ENCODE measurements around the gene RPAP2.
"Not testable (repeated sequence)": the region's sequence is repeated elsewhere in the genome, so short reads cannot be mapped to it uniquely, and the experiment has no call there.

RPAP2 gene

GRCh38 chr1:92323473-92324453 lies 24.9 kb downstream of the RPAP2 start:
- DNase-seq (ENCODE audit: low read depth): no peak

- no peak for DNase-seq (ENCODE audit: low read depth)
Measured at GRCh38 chr1:92324784-92325183, 25.9 kb downstream of the RPAP2 start.

GRCh38 chr1:92326681-92327080 lies 27.8 kb downstream of the RPAP2 start:
- DNase-seq (ENCODE audit: low read depth): no peak

DNA sequence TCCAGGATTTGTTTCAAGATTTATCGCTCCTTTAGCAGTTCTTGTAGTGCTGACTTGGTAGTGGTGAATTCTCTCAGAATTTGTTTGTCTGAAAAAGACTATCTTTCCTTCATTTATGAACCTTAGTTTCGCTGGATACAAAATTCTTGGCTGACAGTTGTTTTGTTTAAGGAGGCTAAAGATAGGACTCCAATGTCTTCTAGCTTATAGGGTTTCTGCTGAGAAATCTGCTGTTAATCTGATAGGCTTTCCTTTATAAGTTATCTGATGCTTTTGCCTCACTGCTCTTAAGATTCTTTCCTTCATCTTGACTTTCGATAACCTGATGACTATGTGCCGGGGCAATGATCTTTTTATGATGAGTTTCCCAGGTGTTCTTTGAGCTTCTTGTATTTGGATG lies 28.9 kb downstream of the RPAP2 start:
- DNase-seq (ENCODE audit: low read depth): no peak

- no peak for DNase-seq (ENCODE audit: low read depth)
Measured at GRCh38 chr1:92329347-92330129, 30.7 kb downstream of the RPAP2 start.

- DNase-seq (ENCODE audit: low read depth): no peak
Measured at GRCh38 chr1:92333668-92334067, 34.8 kb downstream of the RPAP2 start.

DNA sequence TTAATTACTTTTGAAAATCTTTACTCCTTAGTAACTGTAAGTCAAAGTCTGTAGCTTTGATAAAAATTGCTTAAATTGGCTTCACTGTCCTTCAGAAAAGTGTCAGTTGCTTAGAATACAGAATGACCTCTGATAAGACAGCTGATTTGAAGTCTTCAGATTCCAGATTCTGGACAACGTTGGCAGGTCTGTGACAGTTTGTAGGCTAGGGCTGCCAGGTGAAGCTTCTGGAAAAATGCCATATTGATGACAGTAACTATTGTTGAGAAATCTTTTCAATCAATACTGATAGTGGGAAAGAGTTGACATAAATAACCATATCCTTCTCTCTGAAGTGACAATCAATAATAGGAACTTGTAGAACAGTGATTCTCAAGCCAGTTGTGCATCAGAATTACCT lies 41.3 kb downstream of the RPAP2 start:
- no peak for DNase-seq (ENCODE audit: low read depth)

DNA sequence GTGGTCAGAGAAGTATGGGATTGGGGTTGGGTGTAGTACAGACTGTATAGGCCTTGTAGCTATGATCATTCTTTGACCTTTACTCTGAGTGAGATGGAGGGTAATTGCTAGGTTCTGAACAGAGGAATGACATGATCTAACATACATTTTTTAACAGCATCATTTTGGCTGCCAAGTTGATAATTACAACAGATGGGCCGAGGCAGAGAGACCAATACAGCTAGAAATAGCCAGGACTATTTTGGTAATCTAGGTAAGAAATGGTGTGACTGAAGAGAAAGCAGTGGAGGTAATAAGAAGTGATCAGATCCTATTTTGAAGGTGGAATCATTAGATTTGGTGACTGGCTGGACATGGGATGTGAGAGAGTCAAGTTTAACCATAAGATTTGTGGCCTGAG lies 43.5 kb downstream of the RPAP2 start:
- DNase-seq (ENCODE audit: low read depth): no peak

DNA sequence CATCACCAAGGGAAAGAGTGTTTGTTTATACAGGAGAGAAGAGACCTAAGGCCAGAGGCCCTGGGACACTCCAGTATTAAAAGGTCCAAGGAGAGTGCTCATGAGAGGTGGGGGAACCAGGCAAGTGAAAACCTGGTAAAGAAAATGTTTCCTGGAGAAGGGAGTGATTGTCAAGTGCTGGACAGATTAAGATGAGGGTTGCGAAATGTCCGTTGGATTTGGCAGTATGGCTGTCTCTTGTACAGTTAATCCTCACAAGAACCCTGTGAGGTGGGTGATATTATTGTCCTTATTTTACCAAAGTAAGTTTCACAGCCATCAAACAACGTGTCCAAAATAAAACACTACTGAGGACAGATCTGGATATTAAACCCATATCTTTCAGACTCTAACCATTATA lies 44.2 kb downstream of the RPAP2 start:
- no peak for DNase-seq (ENCODE audit: low read depth)

DNA sequence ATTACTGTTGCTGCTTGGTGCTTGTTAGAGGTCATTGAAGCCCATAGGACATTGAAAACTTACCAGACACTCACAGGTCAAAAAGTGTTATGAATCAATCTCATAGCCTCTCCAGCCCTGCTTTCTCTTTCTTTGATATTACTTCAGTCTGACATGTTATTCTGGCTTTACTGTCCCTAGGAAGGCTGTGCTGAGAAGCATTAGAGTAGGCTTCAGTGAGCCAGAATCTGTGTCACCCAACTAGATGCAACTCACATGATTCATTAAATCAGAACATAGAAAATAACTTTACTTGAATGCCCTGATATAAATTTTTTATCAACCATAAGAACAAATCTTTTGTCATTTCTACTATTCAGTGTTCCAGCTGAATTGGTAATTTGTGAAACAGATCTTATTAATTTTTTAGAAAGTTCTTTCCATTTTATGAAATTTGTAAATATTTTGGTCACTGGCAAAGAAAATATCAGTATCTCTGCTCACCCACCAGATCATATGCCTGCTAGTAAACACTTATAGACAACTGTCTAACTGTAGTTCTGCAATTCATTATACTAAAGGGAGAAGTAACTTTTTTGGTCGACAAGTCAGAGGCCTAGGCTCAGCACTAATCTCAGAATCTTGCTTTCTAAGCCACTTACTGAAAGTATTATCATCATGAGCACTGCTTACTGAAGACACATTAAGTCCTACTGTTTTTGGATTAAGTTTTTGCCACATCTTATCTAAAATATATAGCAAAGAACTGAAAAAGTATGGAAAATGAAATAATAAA lies 48.2 kb downstream of the RPAP2 start:
- no peak for DNase-seq (ENCODE audit: low read depth)

GRCh38 chr1:92352856-92353255 lies 54.0 kb downstream of the RPAP2 start:
- DNase-seq (ENCODE audit: low read depth): no peak

DNA sequence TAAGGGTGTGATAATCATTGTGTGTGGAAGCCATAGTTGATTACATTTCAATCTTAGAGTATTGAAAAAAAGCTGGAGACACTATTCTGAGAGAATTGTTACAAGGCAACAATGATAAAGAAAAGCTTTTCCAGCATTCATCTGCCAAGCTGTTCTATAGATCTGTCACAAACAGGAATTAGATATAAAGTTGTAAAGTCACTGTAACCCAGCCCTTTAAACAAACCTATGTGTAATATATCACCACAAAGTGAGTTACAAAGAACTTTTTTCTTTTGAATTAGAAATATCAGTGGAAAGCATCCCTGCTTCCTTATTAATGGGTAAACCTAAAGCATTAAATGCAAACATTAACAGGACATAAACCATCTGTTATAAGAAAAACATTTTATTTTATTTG lies 55.4 kb downstream of the RPAP2 start:
- no peak for DNase-seq (ENCODE audit: low read depth)

GRCh38 chr1:92356956-92357355 lies 58.1 kb downstream of the RPAP2 start:
- peak; percentile 48 for DNase-seq (ENCODE audit: low read depth)

- not testable (repeated sequence) for DNase-seq (ENCODE audit: low read depth)
Measured at GRCh38 chr1:92359382-92359781, 60.5 kb downstream of the RPAP2 start.

GRCh38 chr1:92359986-92360385 lies 61.1 kb downstream of the RPAP2 start:
- no peak for DNase-seq (ENCODE audit: low read depth)

GRCh38 chr1:92362970-92363369 lies 64.1 kb downstream of the RPAP2 start:
- DNase-seq (ENCODE audit: low read depth): no peak

DNA sequence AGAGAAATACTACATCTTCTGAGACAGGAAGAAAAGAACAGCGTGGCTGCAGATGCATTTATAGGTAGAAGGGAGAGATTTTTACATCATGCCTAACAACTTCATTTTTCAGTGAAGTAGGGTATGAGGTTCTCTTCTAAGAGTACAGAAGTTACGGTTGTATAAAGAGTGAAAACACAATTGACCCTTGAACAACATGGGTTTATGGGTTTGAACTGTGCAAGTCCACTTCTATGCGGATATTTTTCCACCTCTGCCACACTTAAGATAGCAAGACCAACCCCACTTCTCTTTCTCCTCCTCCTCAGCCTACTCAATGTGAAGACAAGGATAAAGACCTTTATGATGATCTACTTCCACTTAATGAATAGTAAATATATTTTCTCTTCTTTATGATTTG lies 64.5 kb downstream of the RPAP2 start:
- DNase-seq (ENCODE audit: low read depth): no peak

GRCh38 chr1:92365378-92366039 lies 66.7 kb downstream of the RPAP2 start:
- DNase-seq (ENCODE audit: low read depth): no peak

DNA sequence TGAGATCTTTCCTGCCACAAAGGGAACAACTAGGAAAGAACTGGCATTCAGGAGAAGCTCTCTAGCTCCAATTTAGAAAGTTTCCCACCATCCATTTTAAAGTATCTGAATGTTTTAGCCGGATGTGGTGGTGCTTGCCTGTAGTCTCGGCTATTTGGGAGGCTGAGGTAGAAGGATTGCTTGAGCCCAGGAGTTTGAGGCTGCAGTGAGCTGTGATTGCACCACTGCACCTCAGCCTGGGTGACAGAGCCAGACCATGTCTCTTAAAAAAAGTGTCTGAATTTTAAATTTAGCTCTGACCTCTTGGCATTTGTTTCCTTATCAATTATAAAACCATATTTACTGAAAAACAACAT lies 67.2 kb downstream of the RPAP2 start:
- DNase-seq (ENCODE audit: low read depth): no peak

DNA sequence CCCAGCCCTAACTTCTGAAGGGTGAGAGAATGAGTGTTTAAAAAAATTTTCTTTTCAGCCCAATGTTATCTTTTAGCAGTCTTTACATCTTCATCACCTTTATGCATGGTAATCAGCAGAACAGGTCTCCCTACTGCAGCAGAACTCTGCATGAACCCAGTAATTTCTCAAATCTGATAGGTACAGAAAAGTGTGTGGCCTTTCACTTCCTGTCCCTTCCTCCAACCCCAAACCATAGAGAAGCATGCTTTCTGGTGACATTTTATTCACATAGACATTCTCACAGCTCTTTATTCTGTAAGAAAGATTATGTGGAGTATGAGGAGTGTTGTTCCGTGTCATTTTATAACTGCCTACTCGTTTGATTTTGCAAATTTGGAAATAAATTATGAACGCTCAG lies 68.6 kb downstream of the RPAP2 start:
- no peak for DNase-seq (ENCODE audit: low read depth)

DNA sequence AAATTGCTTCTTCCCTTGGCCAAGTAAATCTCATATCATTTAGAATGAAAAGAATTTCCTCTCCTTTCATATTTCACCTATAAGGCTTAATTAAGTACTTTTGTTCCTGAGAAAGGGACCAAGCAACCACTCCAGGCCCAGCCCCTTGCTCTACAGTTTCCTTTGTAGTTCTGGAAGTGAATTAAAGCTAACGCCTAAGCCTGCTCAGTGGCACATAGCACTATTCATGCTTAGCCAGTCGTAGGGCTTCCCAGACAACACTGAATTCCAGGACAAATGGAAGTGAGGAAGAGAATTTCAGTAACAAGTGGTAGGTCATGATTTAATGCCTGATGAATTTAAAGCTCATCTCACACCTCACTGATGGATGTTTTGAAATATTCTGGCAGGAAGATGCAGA lies 73.3 kb downstream of the RPAP2 start:
- no peak for DNase-seq (ENCODE audit: low read depth)

- no peak for DNase-seq (ENCODE audit: low read depth)
Measured at GRCh38 chr1:92374223-92374622, 75.4 kb downstream of the RPAP2 start.
